ENCODE results near the gene LGMN.

The LGMN gene

GRCh38 chr14:92711976-92712653, 36.3 kb downstream of the LGMN start:
- no peak overlapping the region for H3K4ac ChIP-seq (ENCODE audit: low read depth in 1 of 2, low read length in 2 of 2)
- no peak for DNase-seq
- no peak overlapping the region for H2BK12ac ChIP-seq (ENCODE audit: low read length in 2 of 2)
- H2AFZ ChIP-seq (ENCODE audit: low read depth, low read length): no peak overlapping the region
- no peak overlapping the region for H4K8ac ChIP-seq (ENCODE audit: low read length)
- no peak overlapping the region for H3K27ac ChIP-seq (ENCODE audit: low read length, poor library complexity, severe bottlenecking)
- H3K14ac ChIP-seq (ENCODE audit: low read length in 2 of 2): no peak overlapping the region
- WGBS: over 99% methylated on average over 7 of the region's 7 CpGs
- no peak overlapping the region for H3K23ac ChIP-seq (ENCODE audit: low read length in 2 of 2)
- H2AK5ac ChIP-seq (ENCODE audit: low read length, severe bottlenecking): no peak overlapping the region
- H2BK5ac ChIP-seq (ENCODE audit: low read depth, low read length, poor library complexity, severe bottlenecking): no peak overlapping the region
- no peak overlapping the region for H2BK15ac ChIP-seq (ENCODE audit: low read depth, poor library complexity, severe bottlenecking)
- H3K36me3 ChIP-seq (ENCODE audit: control insufficient read depth in 1 of 2, insufficient read depth in 2 of 2, low read depth in 1 of 2, low read length in 2 of 2): peaks cover 22 to 26% of the 10 kb centered on the region in 2 experiments
- H3K18ac ChIP-seq (ENCODE audit: low read depth in 1 of 2, low read length in 2 of 2): no peak overlapping the region
- H3K9me3 ChIP-seq (ENCODE audit: control insufficient read depth, low read length): no peaks in the 10 kb centered on the region
- H3K4me2 ChIP-seq (ENCODE audit: low read length, poor library complexity, severe bottlenecking): no peak overlapping the region
- H4K91ac ChIP-seq (ENCODE audit: low read length): no peak overlapping the region
- H3K4me1 ChIP-seq (ENCODE audit: control insufficient read depth, insufficient read depth, low read depth, low read length): peaks cover 2% of the 10 kb centered on the region
- no peak overlapping the region for H2BK120ac ChIP-seq (ENCODE audit: low read depth, low read length)
- H3K79me1 ChIP-seq (replicated peaks; ENCODE audit: low read length, poor library complexity, severe bottlenecking): no peaks in the 10 kb centered on the region
- H3K4me3 ChIP-seq (ENCODE audit: insufficient read depth in 1 of 2, low read depth in 1 of 2, low read length in 2 of 2): no peak overlapping the region
- H3K27me3 ChIP-seq (ENCODE audit: control insufficient read depth in 1 of 2, insufficient read depth in 1 of 2, low read length in 2 of 2): no peaks in the 10 kb centered on the region
- H3K9ac ChIP-seq (ENCODE audit: low read length): no peak overlapping the region

- Histone ChIP-seq H3K27ac (ENCODE audit: low read length, poor library complexity, severe bottlenecking) (no peak overlapping the region), H3K18ac (ENCODE audit: low read depth in 1 of 2, low read length in 2 of 2) (no peak overlapping the region), H3K4me1 (ENCODE audit: control insufficient read depth, insufficient read depth, low read depth, low read length) (peaks cover 2% of the 10 kb centered on the region), H3K4me2 (ENCODE audit: low read length, poor library complexity, severe bottlenecking) (no peak overlapping the region), H3K79me1 (replicated peaks; ENCODE audit: low read length, poor library complexity, severe bottlenecking) (no peaks in the 10 kb centered on the region), H3K23ac (ENCODE audit: low read length in 2 of 2) (no peak overlapping the region), H2AK5ac (ENCODE audit: low read length, severe bottlenecking) (no peak overlapping the region), H4K91ac (ENCODE audit: low read length) (no peak overlapping the region), H3K9me3 (ENCODE audit: control insufficient read depth, low read length) (no peaks in the 10 kb centered on the region), H2AFZ (ENCODE audit: low read depth, low read length) (no peak overlapping the region), H4K8ac (ENCODE audit: low read length) (no peak overlapping the region), H3K14ac (ENCODE audit: low read length in 2 of 2) (no peak overlapping the region), H3K9ac (ENCODE audit: low read length) (no peak overlapping the region), H2BK12ac (ENCODE audit: low read length in 2 of 2) (peak overlapping the region in 1 of 2 experiments; percentile 17), H2BK120ac (ENCODE audit: low read depth, low read length) (no peak overlapping the region), H3K36me3 (ENCODE audit: control insufficient read depth in 1 of 2, insufficient read depth in 2 of 2, low read depth in 1 of 2, low read length in 2 of 2) (peaks cover 29 to 32% of the 10 kb centered on the region in 2 experiments), H2BK5ac (ENCODE audit: low read depth, low read length, poor library complexity, severe bottlenecking) (no peak overlapping the region), H3K4me3 (ENCODE audit: insufficient read depth in 1 of 2, low read depth in 1 of 2, low read length in 2 of 2) (no peak overlapping the region), H2BK15ac (ENCODE audit: low read depth, poor library complexity, severe bottlenecking) (no peak overlapping the region), H3K4ac (ENCODE audit: low read depth in 1 of 2, low read length in 2 of 2) (no peak overlapping the region), H3K27me3 (ENCODE audit: control insufficient read depth in 1 of 2, insufficient read depth in 1 of 2, low read length in 2 of 2) (no peaks in the 10 kb centered on the region)
- DNase-seq: no peak
- 97% methylated on average over 5 of the region's 5 CpGs for WGBS
Measured at GRCh38 chr14:92710001-92710341, 38.5 kb downstream of the LGMN start.

GRCh38 chr14:92709340-92710000, 39.0 kb downstream of the LGMN start:
- no peak overlapping the region for H3K27ac ChIP-seq (ENCODE audit: low read length, poor library complexity, severe bottlenecking)
- no peak overlapping the region for H3K23ac ChIP-seq (ENCODE audit: low read length in 2 of 2)
- H3K18ac ChIP-seq (ENCODE audit: low read depth in 1 of 2, low read length in 2 of 2): peak overlapping the region; percentile 1 to 28
- H3K9me3 ChIP-seq (ENCODE audit: control insufficient read depth, low read length): no peaks in the 10 kb centered on the region
- peak overlapping the region; percentile 57 for H4K91ac ChIP-seq (ENCODE audit: low read length)
- H3K36me3 ChIP-seq (ENCODE audit: control insufficient read depth in 1 of 2, insufficient read depth in 2 of 2, low read depth in 1 of 2, low read length in 2 of 2): peaks cover 32% of the 10 kb centered on the region in 2 experiments
- H3K14ac ChIP-seq (ENCODE audit: low read length in 2 of 2): no peak overlapping the region
- H3K4me3 ChIP-seq (ENCODE audit: insufficient read depth in 1 of 2, low read depth in 1 of 2, low read length in 2 of 2): no peak overlapping the region
- no peak overlapping the region for H2BK15ac ChIP-seq (ENCODE audit: low read depth, poor library complexity, severe bottlenecking)
- no peak overlapping the region for H2BK120ac ChIP-seq (ENCODE audit: low read depth, low read length)
- H3K4me1 ChIP-seq (ENCODE audit: control insufficient read depth, insufficient read depth, low read depth, low read length): peaks cover 2% of the 10 kb centered on the region
- peak overlapping the region in 1 of 2 experiments; percentile 17 for H2BK12ac ChIP-seq (ENCODE audit: low read length in 2 of 2)
- no peak for DNase-seq
- no peak overlapping the region for H3K4me2 ChIP-seq (ENCODE audit: low read length, poor library complexity, severe bottlenecking)
- H3K9ac ChIP-seq (ENCODE audit: low read length): peak overlapping the region; percentile 29
- no peak overlapping the region for H2BK5ac ChIP-seq (ENCODE audit: low read depth, low read length, poor library complexity, severe bottlenecking)
- H4K8ac ChIP-seq (ENCODE audit: low read length): no peak overlapping the region
- H2AFZ ChIP-seq (ENCODE audit: low read depth, low read length): no peak overlapping the region
- H3K27me3 ChIP-seq (ENCODE audit: control insufficient read depth in 1 of 2, insufficient read depth in 1 of 2, low read length in 2 of 2): no peaks in the 10 kb centered on the region
- WGBS: 91% methylated on average over 10 of the region's 13 CpGs
- H2AK5ac ChIP-seq (ENCODE audit: low read length, severe bottlenecking): no peak overlapping the region
- no peaks in the 10 kb centered on the region for H3K79me1 ChIP-seq (replicated peaks; ENCODE audit: low read length, poor library complexity, severe bottlenecking)
- H3K4ac ChIP-seq (ENCODE audit: low read depth in 1 of 2, low read length in 2 of 2): no peak overlapping the region

GRCh38 chr14:92706386-92706785, 42.0 kb downstream of the LGMN start:
- H3K4me2 ChIP-seq (ENCODE audit: low read length, poor library complexity, severe bottlenecking): peak overlapping the region; percentile 16
- no peak overlapping the region for H3K27ac ChIP-seq (ENCODE audit: low read length, poor library complexity, severe bottlenecking)
- H2BK120ac ChIP-seq (ENCODE audit: low read depth, low read length): no peak overlapping the region
- H3K18ac ChIP-seq (ENCODE audit: low read depth in 1 of 2, low read length in 2 of 2): no peak overlapping the region
- 97% methylated on average over 15 of the region's 15 CpGs for WGBS
- no peak overlapping the region for H2BK12ac ChIP-seq (ENCODE audit: low read length in 2 of 2)
- no peak overlapping the region for H2BK5ac ChIP-seq (ENCODE audit: low read depth, low read length, poor library complexity, severe bottlenecking)
- H3K4ac ChIP-seq (ENCODE audit: low read depth in 1 of 2, low read length in 2 of 2): no peak overlapping the region
- no peak overlapping the region for H4K8ac ChIP-seq (ENCODE audit: low read length)
- no peak overlapping the region for H3K4me3 ChIP-seq (ENCODE audit: insufficient read depth in 1 of 2, low read depth in 1 of 2, low read length in 2 of 2)
- no peaks in the 10 kb centered on the region for H3K79me1 ChIP-seq (replicated peaks; ENCODE audit: low read length, poor library complexity, severe bottlenecking)
- peaks cover 32 to 42% of the 10 kb centered on the region in 2 experiments for H3K36me3 ChIP-seq (ENCODE audit: control insufficient read depth in 1 of 2, insufficient read depth in 2 of 2, low read depth in 1 of 2, low read length in 2 of 2)
- no peak overlapping the region for H2BK15ac ChIP-seq (ENCODE audit: low read depth, poor library complexity, severe bottlenecking)
- no peak for DNase-seq
- H2AFZ ChIP-seq (ENCODE audit: low read depth, low read length): no peak overlapping the region
- H2AK5ac ChIP-seq (ENCODE audit: low read length, severe bottlenecking): no peak overlapping the region
- no peaks in the 10 kb centered on the region for H3K9me3 ChIP-seq (ENCODE audit: control insufficient read depth, low read length)
- H3K27me3 ChIP-seq (ENCODE audit: control insufficient read depth in 1 of 2, insufficient read depth in 1 of 2, low read length in 2 of 2): no peaks in the 10 kb centered on the region
- no peak overlapping the region for H3K9ac ChIP-seq (ENCODE audit: low read length)
- no peak overlapping the region for H3K14ac ChIP-seq (ENCODE audit: low read length in 2 of 2)
- H3K23ac ChIP-seq (ENCODE audit: low read length in 2 of 2): no peak overlapping the region
- H4K91ac ChIP-seq (ENCODE audit: low read length): no peak overlapping the region
- H3K4me1 ChIP-seq (ENCODE audit: control insufficient read depth, insufficient read depth, low read depth, low read length): peaks cover 2% of the 10 kb centered on the region

All from mesenchymal stem cell (in vitro differentiated cells and primary cell).